IPS-NIHi11 (cell line): ENCODE measurements around the gene NSD1.
A peak's percentile ranks its signal among the peaks of the same experiment; 100 is the strongest.

Experiments
- DNase-seq: peaks from one replicate; pipeline ENCODE4 v3.0.0; 2012; ENCODE audit warnings: mixed read lengths, low spot score

NSD1 gene

GRCh38 chr5:177133096-177133852 lies at the start of gene NSD1:
Gene NSD1, plus strand, starts transcription at chr5:177133773. Its CDS starts 1,331 bp downstream, at chr5:177135104.
- peak; percentile 91 for DNase-seq

GRCh38 chr5:177084175-177084574 lies 49.4 kb upstream of the NSD1 start:
- no peak for DNase-seq

GRCh38 chr5:177085985-177086653 lies 47.5 kb upstream of the NSD1 start:
- DNase-seq, result no peak

GRCh38 chr5:177086654-177087397 lies 46.7 kb upstream of the NSD1 start, which contains the start of gene FGFR4:
Gene FGFR4, plus strand, starts transcription at chr5:177086915. Its CDS starts 2,688 bp downstream, at chr5:177089603.
- DNase-seq, result peak; percentile 98

GRCh38 chr5:177087398-177088005 lies 46.1 kb upstream of the NSD1 start:
- DNase-seq, result peak; percentile 29

GRCh38 chr5:177089127-177089526 lies 44.4 kb upstream of the NSD1 start:
- DNase-seq, result no peak

- DNase-seq, result no peak
These were observed 43.5 kb upstream of the NSD1 start for GRCh38 chr5:177089825-177090641.

- no peak for DNase-seq
These were observed 42.8 kb upstream of the NSD1 start for GRCh38 chr5:177090813-177091212.

GRCh38 chr5:177091232-177091631 lies 42.3 kb upstream of the NSD1 start:
- DNase-seq, result no peak

GRCh38 chr5:177092178-177093081 lies 41.1 kb upstream of the NSD1 start:
- DNase-seq, result no peak

GRCh38 chr5:177093082-177093712 lies 40.4 kb upstream of the NSD1 start:
- DNase-seq, result no peak

GRCh38 chr5:177093803-177094202 lies 39.8 kb upstream of the NSD1 start:
- DNase-seq, result no peak

GRCh38 chr5:177094224-177095087 lies 39.1 kb upstream of the NSD1 start:
- peak; percentile 42 for DNase-seq

- no peak for DNase-seq
These were observed 38.4 kb upstream of the NSD1 start for GRCh38 chr5:177095088-177095669.

- no peak for DNase-seq
These were observed 37.2 kb upstream of the NSD1 start for GRCh38 chr5:177096162-177097015.

- no peak for DNase-seq
These were observed 36.3 kb upstream of the NSD1 start for GRCh38 chr5:177097016-177097985.
